LHCN-M2 (cell line): ENCODE results near the gene UMODL1. TPM values are rescaled to one million over a fixed set of nuclear protein-coding genes. Genes with fewer than 3 reads are reported as not detected.

Experiments used
- DNase-seq: peaks from one replicate; pipeline ENCODE4 v3.0.0-alpha.2; 2012; ENCODE audit warnings: low read depth
- total RNA-seq: library from RNA; depleted of rRNA; stranded (reverse); fragments of >200 nt; gene quantifications from 2 replicates; pipeline ENCODE4 v1.2.3, GENCODE V29; 2014

Gene UMODL1
- total RNA-seq, 1 experiment from 2014 or later: not detected

DNA sequence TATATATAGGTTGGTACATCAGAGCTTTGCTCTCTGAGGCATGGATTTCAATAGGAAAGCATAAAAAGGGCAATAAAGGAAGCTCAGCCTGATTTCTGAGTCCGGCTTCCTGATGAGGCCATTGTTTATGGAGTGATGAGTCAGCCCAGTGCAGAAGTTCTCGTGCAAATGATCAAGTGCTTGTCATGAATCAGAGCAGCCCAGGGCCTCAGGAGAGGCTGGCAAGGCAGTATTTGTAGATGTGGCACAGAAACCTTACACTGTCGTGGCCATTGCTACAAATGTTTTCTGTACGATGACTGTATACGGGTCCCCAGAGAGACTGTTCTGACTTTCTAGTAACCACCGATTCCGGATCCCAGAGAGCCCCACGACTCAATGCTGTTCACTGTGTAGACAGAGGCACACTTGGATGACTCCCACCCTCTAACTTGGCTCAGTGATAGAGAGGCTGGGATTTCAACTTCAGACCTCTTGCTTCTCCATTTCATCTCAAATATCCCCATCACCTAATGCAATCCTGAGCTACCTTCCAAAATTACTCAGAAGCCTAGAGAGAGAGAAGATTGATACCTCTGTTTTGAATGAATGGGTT is 26.8 kb downstream of the UMODL1 start:
- peak; percentile 95 for DNase-seq

- no peak for DNase-seq
Measured at GRCh38 chr21:42098957-42099505, 27.9 kb downstream of the UMODL1 start.

DNA sequence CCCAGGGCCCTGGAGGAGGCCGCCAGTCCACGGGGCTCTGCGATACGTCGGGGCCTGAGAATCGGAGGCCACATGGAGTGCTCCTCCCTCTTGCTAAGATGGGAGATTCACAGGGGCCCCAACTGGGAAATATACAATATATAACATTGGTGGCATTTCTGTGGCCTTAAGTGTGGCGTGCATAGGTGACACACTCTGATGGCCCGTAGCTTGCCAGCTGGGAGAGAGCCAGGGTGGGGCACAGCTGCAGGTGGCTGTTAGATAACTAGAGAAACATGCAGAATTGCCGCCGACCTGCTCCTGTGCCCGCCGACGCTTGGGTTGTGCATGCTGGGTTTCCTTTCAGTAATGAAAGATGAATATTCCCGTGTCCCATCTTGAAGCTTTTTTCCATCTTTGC is 30.1 kb downstream of the UMODL1 start:
- DNase-seq: no peak

DNA sequence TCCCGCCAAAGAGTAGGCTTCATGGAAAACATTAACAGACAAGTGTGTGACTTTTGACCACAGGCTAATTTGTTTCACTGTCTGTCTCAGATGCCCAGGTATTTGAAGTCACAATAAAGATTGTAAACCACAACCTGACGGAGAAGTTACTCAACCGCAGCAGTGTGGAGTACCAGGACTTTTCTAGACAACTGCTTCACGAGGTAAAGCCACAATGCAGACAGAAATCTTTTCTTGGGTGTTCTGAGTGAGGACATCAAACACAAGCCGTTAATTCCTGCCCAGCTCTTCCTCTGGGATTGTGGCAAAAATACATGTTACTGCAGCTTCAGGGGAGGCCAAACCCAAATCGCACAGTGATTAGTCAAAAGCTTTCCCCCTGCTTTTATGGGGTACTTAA is 31.0 kb downstream of the UMODL1 start:
- DNase-seq: no peak

- DNase-seq: no peak
Measured at GRCh38 chr21:42102526-42102925, 31.4 kb downstream of the UMODL1 start.

DNA sequence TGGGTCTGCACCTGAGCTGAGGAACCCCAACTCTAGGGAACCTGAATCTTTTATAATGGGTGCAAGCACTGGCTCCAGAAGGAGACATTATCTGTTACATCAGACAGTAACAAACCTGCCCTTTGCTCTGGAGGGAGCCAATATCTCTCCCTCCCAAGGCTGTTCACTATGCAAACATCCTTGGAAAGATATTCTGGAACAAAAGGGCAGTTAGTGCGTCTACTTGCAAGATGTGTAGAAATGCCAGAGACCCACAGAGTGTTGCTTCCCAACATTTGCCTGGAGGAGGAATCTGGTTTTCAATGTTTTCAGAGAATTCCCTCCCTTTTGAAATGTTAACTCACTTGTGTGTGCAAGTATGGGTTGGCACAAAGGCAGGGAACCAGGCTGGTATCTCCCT is 31.9 kb downstream of the UMODL1 start:
- DNase-seq: no peak

GRCh38 chr21:42103843-42104242 is 32.7 kb downstream of the UMODL1 start:
- no peak for DNase-seq

DNA sequence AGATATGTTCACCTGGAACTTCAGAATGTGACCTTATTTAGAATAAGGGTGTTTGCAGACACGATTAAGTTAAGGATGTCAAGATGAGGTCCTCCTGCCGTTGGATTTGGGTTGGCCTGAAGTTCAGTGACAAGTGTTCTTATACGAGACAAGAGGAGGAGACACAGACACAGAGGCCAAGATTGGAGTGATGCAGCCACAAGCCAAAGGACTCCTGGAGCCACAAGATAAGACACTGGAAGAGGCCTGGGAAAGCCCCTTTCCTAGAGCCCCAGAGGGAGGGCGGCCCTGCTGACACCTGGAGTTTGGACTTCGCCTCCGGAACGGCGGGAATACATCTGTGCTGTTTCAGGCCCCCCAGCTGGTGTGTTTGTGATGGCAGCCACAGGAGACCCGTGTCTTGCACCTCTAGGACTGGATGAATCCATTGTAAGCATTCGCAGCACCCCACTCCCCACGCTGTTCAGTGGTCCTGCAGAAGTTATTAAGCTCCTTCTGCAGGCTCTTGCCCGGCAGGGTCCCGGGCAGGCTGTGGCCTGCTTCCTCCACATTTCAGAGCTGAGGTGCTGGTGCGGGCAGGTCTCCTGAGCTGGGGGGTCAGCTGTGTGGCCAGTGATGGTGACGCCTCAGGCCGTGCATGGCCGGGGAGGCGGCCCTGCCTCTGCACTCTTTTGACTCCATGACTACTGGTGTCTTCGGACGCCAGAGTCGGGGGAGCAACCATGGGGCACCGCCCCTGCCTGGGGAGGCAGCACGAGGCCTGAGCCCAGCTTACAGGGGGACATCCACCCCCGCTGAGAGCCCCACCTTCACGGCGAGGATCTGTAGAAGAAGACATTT is 34.6 kb downstream of the UMODL1 start:
- no peak for DNase-seq

DNA sequence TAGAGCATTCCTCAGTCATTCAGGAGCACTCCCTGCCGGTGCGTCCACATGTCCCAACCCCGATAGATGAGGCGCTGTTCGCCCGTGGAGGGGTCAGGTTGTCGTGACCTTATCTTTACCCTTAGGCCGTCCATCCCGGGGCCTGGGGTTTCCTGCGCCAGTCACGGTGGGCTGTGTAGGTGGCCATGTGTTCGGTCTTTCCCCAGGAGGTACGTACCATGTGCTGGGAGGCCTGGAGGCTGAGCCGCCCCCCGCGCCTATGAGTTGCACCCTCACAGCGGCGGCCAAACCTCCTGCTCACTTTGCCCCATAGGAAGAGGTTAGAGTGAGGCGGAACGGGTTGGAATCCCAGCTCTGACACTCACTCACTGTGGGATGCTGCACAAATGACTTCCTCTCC is 35.3 kb downstream of the UMODL1 start:
- DNase-seq: no peak

- DNase-seq: no peak
Measured at GRCh38 chr21:42107177-42107880, 36.2 kb downstream of the UMODL1 start.

- peak; percentile 41 for DNase-seq
Measured at GRCh38 chr21:42107881-42108553, 36.9 kb downstream of the UMODL1 start.

- no peak for DNase-seq
Measured at GRCh38 chr21:42108554-42109340, 37.6 kb downstream of the UMODL1 start.

DNA sequence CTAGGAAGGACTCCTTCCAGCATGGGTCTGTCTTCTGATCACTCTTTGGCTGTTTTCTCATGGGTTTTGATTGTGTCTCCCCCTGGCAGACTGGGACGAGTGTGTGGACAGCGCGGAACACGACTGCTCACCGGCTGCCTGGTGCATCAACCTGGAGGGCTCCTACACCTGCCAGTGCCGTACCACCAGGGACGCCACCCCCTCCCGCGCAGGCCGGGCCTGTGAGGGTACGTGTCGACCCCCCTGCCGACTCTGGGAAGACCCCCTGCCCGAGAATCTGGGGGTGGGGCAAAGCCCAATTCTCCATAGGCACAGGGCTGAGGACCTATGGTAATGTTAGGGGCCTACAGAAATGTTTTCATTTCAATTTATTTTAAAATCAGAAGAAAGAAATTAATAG is 38.4 kb downstream of the UMODL1 start:
- no peak for DNase-seq

- DNase-seq: no peak
Measured at GRCh38 chr21:42109873-42110525, 38.9 kb downstream of the UMODL1 start.

GRCh38 chr21:42110691-42111469 is 39.8 kb downstream of the UMODL1 start:
- DNase-seq: no peak

DNA sequence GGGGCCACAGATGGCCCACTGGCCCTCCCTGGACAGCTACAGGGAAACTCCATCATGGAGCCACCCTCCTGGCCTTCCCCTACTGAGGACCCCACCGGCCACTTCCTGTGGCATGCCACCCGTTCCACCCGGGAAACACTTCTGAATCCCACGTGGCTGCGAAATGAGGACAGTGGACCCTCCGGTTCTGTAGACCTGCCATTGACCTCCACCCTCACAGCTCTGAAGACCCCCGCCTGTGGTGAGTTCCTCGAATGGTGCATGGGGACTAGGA is 40.3 kb downstream of the UMODL1 start:
- no peak for DNase-seq

DNA sequence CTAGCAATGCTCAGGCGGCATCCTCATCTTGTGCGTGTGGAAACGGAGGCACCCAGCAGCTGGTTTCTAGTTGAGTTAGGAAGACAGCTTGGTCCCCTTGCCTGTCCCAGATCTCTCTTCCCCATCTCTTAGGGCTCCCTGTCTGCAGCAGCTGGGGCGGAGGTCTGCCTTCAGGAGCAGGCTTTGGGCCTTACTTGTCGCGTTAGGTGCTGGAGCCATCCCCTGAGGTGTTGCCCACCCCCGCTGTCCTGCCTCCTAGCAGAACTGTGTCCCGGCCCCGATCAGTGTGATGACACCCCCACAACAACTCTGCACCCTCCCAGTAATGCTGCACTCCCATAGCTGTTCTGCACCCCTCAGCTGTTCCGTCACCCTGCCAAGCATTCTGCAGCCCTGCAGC is 40.7 kb downstream of the UMODL1 start:
- no peak for DNase-seq

DNA sequence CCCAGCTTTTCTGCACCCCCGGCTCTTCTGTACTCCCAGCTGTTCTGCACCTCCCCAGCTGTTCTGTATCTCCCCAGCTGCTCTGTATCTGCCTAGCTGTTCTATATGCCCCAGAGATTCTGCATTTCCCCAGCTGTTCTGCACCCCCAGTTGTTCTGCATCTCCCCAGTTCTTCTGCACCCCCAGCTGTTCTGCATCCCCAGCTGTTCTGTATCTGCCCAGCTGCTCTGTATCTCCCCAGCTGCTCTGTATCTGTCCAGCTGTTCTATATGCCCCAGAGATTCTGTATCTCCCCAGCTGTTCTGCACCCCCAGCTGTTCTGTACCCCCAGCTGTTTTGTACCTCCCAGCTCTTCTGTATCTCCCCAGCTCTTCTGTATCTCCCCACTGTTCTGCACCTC is 41.1 kb downstream of the UMODL1 start:
- DNase-seq: peak; percentile 56

- no peak for DNase-seq
Measured at GRCh38 chr21:42112857-42113256, 41.7 kb downstream of the UMODL1 start.

DNA sequence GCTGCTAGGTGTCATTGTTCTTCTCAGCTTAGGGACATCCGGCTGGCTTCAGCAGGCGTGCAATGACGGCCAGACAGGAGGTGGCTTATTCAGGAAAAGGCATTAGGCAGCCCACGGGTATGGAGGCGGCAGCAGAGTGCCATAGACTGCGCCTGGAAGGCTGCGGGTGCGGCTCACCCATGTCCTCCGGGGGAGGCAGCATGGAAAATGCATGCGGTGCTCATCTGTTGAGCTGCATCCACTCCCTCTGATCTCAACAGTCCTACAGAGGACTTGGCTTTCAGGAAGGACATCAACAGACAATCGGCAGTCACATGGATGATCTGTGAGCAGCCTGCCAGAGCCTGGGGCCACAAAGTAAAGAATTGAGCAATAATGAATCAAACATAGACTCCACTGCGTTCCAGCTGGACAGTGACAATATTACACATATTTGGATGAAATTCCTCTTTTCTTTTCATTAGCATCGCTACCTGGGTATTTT is 42.9 kb downstream of the UMODL1 start:
- DNase-seq: no peak
